Ureter (tissue), 1 donor: ENCODE data around the gene TMBIM6. TPM values are rescaled to one million over a fixed set of nuclear protein-coding genes. Genes with fewer than 3 reads are reported as not detected.

Source experiments
- DNase-seq: peaks from one replicate; pipeline ENCODE4 v3.0.0-alpha.2; 2020; ENCODE audit warnings: low spot score
- total RNA-seq: library from RNA; stranded (reverse); gene quantifications from one replicate; pipeline ENCODE4 v1.2.4, GENCODE V29; 2023
- donor health status: DM: yes; HTN: yes; CAD: no.

TMBIM6 gene
- total RNA-seq, 1 donor from 2014 or later = 603 TPM

- DNase-seq = no peak
Observed at GRCh38 chr12:49796606-49797448, 55.5 kb downstream of the TMBIM6 start.

GRCh38 chr12:49797449-49797776 is 56.1 kb downstream of the TMBIM6 start:
- no peak for DNase-seq

GRCh38 chr12:49798248-49798647 is 56.9 kb downstream of the TMBIM6 start:
- DNase-seq = no peak

DNA sequence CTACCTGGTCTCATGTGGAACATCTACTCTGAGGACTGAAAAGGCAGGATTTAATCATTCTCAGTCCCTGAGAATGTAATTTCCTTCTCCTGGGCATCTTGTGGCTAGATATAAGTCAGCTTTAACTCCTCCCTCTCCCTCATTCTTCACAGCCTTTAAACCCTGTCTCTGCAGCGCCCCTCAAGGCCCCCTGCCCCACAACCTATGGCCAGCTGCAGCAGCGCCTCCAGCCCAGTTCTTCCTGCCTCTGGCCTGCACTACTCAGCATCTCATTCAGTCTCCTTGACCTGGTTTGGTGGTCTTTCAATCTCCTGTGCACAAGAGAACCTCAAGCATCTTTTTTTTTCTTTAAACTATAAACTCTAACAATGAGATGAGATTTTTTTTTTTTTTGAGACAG is 57.6 kb downstream of the TMBIM6 start:
- DNase-seq = no peak

DNA sequence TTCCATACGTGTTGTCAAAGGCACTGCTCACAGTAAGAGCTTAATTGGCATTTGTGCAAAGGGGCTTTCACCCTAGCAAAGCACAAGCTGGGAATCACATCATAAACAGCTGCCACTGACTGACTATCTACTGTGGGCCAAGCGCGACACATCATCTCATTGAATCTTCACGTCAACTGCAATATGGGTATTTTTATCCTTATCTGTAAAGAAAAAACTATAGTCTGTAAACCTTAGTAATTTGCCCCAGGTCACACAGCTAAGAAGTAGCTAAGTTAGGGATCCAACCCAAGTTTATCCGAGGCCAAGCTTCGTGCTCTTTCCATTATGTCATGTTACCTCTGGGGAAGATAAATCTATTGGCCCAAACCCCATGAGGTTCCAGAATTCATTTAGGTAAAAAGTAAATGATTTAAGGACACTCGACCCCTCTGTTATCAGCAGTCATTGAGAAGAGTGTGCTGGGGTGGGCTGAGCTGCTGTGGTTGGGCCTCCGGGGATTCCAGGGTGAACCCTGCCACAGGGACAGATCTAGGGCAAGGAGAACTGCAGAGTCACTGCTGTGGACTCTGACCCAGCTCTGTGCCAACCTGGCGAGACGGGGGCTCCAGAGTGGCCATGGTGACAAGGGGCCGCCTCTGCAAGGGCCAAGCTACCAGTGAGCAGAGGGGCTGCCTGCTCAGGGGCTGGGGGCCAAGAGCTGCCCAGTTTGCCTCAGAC is 59.2 kb downstream of the TMBIM6 start:
- DNase-seq = no peak

DNA sequence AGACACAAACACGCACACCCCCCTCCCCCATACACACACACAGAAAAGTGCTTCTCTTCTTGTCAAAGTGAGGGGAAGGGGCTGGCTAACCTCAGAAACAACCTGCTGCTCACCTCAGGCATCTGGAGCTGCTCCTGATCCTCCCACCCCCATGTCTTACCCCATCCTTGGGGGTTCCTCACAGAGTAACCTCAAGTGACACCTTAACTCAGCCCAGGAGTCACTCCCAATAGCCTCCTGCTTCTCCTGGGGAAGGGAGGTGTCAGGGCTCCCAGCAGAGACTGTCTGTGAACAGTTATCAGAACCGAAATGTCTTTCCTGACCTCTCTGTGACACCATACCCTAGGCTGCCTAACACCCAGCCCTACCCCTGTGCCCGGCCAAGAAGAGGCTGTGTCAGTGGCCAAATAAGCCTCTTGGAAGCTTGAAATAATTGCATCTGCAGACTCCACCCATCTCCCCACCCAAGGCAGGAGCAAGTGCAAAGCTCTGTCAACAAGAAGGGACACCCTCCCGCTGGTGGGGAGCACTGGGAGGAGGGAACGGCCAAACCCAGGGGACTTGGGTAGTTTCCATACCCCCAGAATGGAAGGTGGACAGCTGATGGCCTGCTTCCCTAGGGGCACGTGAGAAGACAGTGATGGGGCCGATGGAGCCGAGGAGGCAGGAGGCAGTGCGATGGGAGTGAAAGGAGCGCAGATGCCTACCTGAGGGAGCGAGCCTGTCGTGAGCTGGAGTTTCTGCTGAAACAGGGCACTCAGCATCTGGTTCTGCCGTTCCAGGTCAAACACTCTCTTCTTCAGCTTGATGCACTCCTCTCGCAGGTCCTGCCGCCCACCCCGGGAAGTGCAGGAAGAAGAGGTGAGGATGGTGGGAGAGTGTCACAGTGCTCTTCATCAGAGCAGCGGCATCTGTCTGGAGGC is 60.0 kb downstream of the TMBIM6 start:
- DNase-seq = no peak

GRCh38 chr12:49803693-49804450 is 62.5 kb downstream of the TMBIM6 start:
- no peak for DNase-seq

DNA sequence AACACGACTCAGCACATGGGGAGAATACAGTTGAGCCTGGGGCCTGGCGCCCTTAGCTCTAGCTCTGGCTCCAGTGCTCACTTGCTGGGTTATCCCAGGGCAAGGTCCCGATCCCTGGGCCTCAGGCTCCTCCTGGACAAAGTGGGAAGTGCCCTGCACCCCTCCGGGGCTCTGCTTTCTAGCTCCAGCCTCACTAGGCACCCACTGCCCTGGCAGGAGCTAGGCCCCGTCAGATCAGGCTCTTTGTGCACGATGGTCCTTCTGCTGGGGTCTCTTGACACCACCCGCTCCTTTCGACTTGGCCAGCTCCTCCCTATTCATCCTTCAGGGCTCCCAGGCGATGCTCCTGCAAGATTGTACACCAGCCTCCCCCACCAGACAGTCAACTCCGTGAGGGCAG is 63.5 kb downstream of the TMBIM6 start:
- no peak for DNase-seq

- DNase-seq = no peak
Observed at GRCh38 chr12:49805409-49805808, 64.1 kb downstream of the TMBIM6 start.

DNA sequence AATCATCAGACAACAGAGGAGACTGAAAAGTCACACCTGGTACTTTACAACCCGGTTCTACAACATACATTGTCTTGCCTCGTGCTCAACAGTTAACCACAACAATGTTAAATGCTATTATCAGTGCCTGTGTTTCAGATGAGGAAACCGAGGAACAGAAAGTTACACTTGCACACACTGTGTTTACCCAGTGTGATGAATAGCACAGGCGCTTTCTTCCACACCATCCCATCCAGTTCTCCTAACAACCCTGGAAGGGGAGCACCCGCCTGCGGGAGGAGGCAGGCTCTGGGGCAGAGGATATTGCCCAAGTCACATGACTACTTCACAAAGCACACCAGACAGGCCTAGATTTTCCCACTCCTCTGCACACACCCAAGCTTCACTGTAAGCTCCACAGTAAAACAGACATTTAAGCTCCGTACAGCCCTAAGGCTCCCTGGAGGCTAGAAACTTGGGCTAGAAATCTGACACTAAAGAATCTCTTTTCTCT is 65.0 kb downstream of the TMBIM6 start:
- no peak for DNase-seq

DNA sequence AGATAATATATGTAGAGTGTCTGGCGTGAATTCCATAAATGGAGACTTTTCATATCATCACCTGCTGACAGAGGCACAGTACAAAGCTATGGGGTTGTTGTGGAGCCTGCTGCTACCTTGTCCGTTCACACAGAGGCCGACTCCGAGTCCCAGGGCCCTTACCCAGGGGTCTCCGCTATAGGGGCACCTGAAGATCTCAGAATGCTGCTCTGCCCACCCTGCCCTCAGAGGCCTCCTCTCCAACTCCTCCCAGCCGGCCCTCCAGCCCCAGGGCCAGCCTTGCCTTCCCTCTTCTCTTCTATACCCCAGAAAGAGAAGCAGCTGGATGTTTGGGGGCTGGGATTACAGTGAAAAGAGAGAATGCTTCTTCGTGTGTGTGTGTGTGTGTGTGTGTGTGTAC is 65.5 kb downstream of the TMBIM6 start:
- no peak for DNase-seq

DNA sequence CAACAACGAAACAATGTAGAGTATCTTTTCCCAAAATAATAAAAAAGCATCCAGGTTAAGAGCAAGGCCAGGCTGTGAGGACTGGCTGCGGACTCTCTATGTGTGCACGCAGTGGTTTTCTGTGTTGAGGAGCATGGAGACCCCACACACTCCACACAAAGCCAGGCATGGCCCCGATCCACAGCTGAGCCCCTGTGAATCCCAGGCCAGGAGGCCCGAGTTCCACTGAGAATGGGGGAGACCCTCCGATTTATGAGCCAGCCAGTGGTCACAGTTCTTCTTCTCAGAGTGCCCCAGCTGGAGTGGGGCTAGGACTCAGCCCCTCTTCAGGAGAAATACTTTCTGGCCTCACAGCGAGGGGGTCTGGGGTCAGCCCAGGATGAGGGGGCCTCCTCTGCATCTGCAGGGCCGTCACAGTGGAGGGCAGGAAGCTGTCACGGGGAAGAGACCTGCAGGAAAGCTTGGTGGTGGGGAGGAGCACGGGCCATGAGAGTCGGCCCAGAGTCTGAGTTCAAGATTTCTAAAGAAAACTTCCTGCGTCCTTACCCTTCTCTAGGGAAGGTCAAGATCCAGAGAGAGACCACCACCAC is 66.7 kb downstream of the TMBIM6 start:
- no peak for DNase-seq

DNA sequence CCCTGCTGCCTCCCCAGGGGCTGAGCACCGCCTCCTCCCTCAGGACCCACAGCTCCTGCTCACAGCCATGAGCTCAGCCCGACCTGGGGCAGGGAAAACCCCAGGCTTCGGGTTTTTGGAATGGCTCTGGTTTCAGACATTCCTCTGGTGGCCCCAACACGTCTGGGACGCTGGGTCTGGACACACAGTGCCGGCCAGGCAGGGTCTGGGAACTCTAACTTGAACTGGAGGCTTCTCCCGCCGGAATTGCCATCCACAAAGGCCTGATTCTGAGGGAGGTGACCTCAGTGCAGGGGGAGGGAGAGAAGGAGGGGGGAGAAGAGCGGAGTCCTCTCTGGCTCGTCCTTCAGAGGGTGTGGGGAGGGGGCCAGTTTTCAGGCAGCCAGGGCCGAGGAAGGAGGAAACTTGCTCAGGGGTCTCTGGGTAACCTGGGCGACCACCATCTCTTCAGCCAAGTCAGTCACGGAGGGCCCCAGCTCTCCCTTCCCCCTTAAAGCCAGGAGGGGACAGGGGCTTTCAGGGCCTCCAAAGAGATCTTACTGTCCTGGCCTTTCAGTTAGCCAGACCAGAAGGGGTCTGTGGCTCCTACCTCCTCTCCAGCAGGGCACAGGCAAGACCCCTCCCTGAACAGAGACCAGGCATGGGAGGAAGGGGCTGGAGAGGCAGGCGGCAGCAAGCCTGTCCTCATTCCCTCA is 67.5 kb downstream of the TMBIM6 start:
- DNase-seq = no peak

- no peak for DNase-seq
Observed at GRCh38 chr12:49809381-49809905, 68.1 kb downstream of the TMBIM6 start.

DNA sequence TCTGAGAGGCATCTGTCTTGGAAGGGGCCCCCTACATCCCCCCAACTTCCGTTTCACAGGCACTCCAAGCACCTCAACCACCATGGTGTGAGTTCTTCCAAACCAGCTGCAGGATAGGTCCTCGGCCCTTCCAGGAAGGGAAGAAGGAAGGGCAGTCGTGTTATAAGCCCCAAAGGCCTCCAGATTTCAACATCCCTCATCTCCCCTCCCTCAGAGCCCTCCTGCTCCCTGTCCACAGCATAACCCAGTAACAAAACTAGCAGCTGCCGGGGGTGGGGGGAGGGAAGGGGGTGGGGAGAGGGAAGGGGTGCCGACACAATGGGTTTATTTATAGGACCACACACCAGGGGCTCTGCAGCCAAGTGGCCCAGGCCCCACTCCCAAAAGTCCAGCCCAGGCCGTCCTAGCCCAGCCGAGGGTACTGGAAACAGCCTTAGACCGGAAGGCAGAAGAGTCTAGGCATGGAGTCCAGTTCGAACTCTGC is 68.6 kb downstream of the TMBIM6 start:
- no peak for DNase-seq

GRCh38 chr12:49811136-49811535 is 69.8 kb downstream of the TMBIM6 start:
- no peak for DNase-seq

DNA sequence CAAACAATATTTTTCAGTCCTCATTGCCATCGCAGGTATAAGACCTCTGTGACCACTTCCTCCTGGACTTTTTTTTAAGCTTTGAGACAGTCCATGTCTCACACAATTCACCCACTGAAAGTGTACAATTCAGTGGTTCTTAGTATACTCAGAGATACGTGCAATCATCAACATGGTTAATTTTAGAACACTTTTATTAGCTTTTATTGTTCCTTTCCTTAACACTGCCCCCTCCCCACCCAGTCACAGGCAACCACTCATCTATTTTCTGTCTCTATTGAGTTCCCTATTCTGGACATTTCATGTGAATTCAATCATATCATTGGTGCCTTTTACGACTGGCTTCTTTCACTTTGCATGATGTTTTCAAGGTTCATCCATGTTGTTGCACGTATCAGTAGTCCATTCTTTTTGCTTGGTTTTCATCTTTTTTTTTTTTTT is 70.6 kb downstream of the TMBIM6 start:
- DNase-seq = no peak

DNA sequence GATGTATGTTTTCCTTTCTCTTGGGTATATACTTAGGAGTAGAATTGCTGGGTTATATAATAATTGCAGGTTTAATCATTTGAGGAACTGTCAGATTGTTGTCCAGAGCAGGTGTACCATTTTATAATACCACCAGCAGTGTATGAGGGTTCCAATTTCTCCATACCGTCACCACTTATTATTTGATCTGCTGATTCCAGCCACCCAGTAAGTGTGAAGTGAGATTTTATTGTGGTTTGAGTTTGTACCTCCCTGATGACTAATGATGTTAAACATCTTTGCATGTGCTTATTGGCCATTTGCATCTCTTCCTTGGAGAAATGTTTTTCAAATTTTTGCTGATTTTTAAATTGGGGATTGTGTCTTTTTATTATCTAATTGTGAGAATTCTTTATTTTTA is 71.8 kb downstream of the TMBIM6 start:
- no peak for DNase-seq
